ENCODE data around the gene RASGRF1.

- TF ChIP-seq CTCF (IDR thresholded peaks at IDR 0.05): no peak
- TF ChIP-seq POLR2AphosphoS5 (IDR thresholded peaks at IDR 0.05): no peak
Observed at GRCh38 chr15:79032656-79033055, 57.9 kb downstream of the RASGRF1 start.

Measured in prostate gland (tissue), 2 donors.